HUES48 (cell line): Measurements from ENCODE around the gene FRYL.
"Not testable (repeated sequence)": the region's sequence is repeated elsewhere in the genome, so short reads cannot be mapped to it uniquely, and the experiment has no call there.

Experiments used
- H3K27ac ChIP-seq: one replicate; pipeline ENCODE4 v1.7.0; 2013; ENCODE audit warnings: low read depth, low read length, inconsistent platforms
- H3K27me3 ChIP-seq: 2 replicates; pipeline ENCODE4 v1.6.1; 2013; ENCODE audit warnings: mild to moderate bottlenecking, low read length; ENCODE audit not compliant: control insufficient read depth, insufficient read depth
- H3K36me3 ChIP-seq: 2 replicates; pipeline ENCODE4 v1.6.1; 2013; ENCODE audit warnings: low read length; ENCODE audit not compliant: control insufficient read depth, insufficient read depth
- H3K4me1 ChIP-seq: 2 replicates; pipeline ENCODE4 v1.6.1; 2013; ENCODE audit warnings: mild to moderate bottlenecking, low read length; ENCODE audit not compliant: control insufficient read depth, insufficient read depth
- H3K4me3 ChIP-seq: 2 replicates; pipeline ENCODE4 v1.5.1; 2013; ENCODE audit warnings: mild to moderate bottlenecking, low read depth, low read length
- H3K9ac ChIP-seq: 2 replicates; pipeline ENCODE4 v1.6.1; 2013; ENCODE audit warnings: mild to moderate bottlenecking, low read depth, low read length, moderate library complexity
- H3K9me3 ChIP-seq: 2 replicates; pipeline ENCODE4 v1.6.1; 2013; ENCODE audit warnings: low read length; ENCODE audit not compliant: control insufficient read depth, insufficient read depth

Gene FRYL

DNA sequence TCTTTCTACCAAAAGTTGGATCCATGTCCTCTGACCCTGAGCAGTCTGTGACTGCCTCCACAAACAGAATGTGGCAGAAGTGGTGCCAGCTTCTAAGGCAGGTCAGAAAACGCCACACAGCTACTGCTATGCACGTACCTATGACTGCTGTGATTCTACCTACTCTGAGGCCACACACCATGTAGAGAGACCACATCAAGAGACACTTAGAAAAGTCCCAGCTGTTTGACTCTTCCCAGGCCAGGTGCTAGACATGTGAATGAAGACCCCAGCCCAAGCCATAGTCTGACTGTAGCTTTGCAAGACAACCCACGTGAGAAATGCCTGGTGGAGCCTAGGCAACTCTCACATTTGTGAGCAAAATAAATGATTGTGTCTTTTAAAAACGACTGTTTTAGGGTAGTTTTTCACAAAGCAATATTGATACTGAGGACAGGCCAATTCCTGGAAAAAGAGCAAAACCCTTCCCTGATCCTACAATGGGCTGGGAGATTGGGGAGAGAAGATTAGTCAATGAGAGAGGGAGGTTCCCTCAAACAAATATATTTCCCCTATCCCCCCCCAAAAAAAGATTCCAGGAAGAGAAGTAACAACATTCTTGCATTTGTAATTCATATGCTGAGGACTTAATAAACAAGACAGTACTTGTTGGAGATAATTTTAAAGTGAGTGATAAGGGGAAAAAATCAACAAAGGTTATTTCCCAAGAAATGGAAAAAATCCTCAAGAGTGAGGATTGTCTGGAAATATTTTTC lies 33.3 kb downstream of the FRYL start:
- Histone ChIP-seq H3K36me3 (no peaks in the 10 kb centered on the region), H3K9ac (no peak overlapping the region), H3K27me3 (no peaks in the 10 kb centered on the region), H3K9me3 (no peaks in the 10 kb centered on the region), H3K4me1 (peaks cover 25% of the 10 kb centered on the region), H3K27ac (peak overlapping the region; percentile 32), H3K4me3 (no peak overlapping the region)

DNA sequence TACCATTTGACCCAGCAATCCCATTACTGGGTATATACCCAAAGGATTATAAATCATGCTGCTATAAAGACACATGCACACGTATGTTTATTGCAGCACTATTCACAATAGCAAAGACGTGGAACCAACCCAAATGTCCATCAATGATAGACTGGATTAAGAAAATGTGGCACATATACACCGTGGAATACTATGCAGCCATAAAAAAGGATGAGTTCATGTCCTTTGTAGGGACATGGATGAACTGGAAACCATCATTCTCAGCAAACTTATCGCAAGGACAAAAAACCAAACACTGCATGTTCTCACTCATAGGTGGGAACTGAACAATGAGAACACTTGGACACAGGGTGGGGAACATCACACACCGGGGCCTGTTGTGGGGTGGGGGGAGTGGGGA lies 34.9 kb downstream of the FRYL start:
- H3K4me1 ChIP-seq: peaks cover 25% of the 10 kb centered on the region
- H3K4me3 ChIP-seq, H3K9ac ChIP-seq, H3K9me3 ChIP-seq, H3K27me3 ChIP-seq, H3K27ac ChIP-seq, H3K36me3 ChIP-seq: not testable (repeated sequence)

DNA sequence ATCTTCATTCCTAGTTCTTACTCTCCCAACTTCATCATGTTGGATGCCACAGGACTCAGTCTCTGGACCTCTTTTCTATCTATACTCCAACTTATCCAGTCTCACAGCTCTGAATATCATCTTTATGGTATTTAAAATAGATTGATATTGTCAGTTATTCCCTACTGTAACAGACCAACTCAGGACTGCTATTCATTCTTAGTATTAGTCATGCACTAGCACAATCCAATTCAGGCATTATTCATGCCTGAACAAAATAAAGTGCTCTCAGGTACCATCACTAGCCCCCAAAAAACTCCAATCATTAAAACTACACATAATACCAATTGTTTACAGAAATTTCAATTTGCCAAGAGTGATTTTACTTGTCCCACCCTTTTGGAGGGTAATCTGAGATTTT lies 37.7 kb downstream of the FRYL start:
- Histone ChIP-seq H3K9me3 (no peaks in the 10 kb centered on the region), H3K27ac (no peak overlapping the region), H3K27me3 (no peaks in the 10 kb centered on the region), H3K4me1 (peaks cover 11% of the 10 kb centered on the region), H3K36me3 (no peaks in the 10 kb centered on the region), H3K4me3 (no peak overlapping the region), H3K9ac (no peak overlapping the region)

- H3K27ac ChIP-seq: no peak overlapping the region
- H3K9ac ChIP-seq: no peak overlapping the region
- no peak overlapping the region for H3K4me3 ChIP-seq
- H3K36me3 ChIP-seq: no peaks in the 10 kb centered on the region
- no peaks in the 10 kb centered on the region for H3K27me3 ChIP-seq
- no peaks in the 10 kb centered on the region for H3K4me1 ChIP-seq
- H3K9me3 ChIP-seq: no peaks in the 10 kb centered on the region
Observed at GRCh38 chr4:48739560-48740019, 40.5 kb downstream of the FRYL start.

DNA sequence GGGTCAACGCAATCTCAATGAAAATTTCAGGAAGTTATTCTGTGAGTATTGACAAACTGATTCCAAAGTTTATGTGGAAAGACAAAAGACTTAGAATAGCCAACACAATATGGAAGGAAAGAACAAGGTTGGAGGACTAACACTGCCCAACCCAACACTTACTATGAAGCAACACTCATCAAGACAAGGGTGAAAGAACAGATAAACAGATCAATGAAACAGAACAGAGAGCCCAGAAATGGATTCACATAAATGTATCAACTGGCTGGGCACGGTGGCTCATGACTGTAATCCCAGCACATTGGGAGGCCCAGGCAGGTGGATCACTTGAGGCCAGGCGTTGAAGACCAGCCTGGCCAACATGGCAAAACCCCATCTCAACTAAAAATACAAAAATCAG lies 41.2 kb downstream of the FRYL start:
- H3K27me3 ChIP-seq: no peaks in the 10 kb centered on the region
- no peak overlapping the region for H3K27ac ChIP-seq
- no peak overlapping the region for H3K4me3 ChIP-seq
- H3K4me1 ChIP-seq: no peaks in the 10 kb centered on the region
- H3K9ac ChIP-seq: no peak overlapping the region
- H3K36me3 ChIP-seq: no peaks in the 10 kb centered on the region
- H3K9me3 ChIP-seq: no peaks in the 10 kb centered on the region

- not testable (repeated sequence) for H3K4me3 ChIP-seq, H3K9me3 ChIP-seq, H3K36me3 ChIP-seq, H3K27me3 ChIP-seq, H3K27ac ChIP-seq, H3K9ac ChIP-seq
- peaks cover 22% of the 10 kb centered on the region for H3K4me1 ChIP-seq
Observed at GRCh38 chr4:48728906-48729496, 51.1 kb downstream of the FRYL start.

DNA sequence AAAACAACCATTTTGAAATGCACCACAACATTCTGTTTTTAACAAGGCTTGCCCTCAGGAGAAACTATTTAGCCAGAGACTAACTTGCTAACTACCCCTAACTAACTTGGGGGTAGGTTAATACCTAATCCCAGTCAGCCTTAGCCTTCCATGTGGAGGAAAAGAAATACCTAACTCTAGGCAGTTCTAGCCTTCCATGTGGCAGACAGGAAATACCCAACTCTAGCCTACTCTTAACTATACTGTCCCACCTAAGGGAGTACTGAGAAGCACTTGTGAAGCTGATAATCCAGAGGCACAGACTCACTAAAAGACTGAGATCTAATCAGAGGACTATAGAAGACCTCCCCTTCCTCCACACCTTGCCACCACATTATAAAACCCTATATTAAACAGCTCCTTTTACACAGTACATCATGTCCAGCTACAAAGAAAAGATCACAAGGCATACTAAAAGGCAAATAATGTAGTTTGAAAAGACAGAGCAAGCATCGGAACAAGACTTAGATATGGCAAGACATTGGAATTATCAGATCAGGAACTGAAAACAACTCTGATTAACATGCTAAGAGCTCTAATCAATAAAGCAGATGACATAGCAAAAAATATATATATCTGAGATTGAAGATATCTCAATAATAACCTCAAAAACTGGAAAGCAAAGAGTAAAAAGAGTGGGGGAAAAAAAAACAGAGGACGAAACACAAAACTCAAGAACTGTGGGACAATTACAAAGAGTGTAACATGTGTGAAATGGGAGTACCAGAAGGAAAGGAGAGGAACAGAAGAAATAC lies 52.2 kb downstream of the FRYL start:
- no peaks in the 10 kb centered on the region for H3K9me3 ChIP-seq
- peak overlapping the region; percentile 46 for H3K27ac ChIP-seq
- H3K27me3 ChIP-seq: no peaks in the 10 kb centered on the region
- peaks cover 22% of the 10 kb centered on the region for H3K4me1 ChIP-seq
- H3K9ac ChIP-seq: no peak overlapping the region
- H3K4me3 ChIP-seq: no peak overlapping the region
- H3K36me3 ChIP-seq: no peaks in the 10 kb centered on the region

DNA sequence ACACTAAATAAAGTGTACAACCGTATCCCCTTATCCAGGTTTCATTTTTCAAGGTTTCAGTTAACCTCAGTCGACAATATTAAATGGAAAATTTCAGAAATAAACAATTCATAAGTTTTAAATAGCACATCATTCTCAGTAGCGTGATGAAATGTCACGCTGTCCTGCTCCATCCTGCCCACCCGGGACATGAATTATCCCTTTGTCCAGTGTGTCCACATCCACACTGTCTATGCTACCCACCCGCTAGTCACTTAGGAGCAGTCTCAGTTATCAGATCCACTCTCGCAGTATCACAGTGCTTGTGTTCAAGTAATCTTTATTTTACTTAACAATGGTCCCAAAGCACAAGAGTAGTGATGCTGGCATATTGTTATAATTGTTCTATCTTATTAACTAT lies 54.7 kb downstream of the FRYL start:
- Histone ChIP-seq H3K4me3 (no peak overlapping the region), H3K9ac (no peak overlapping the region), H3K4me1 (peaks cover 22% of the 10 kb centered on the region), H3K27ac (no peak overlapping the region), H3K9me3 (no peaks in the 10 kb centered on the region), H3K27me3 (no peaks in the 10 kb centered on the region), H3K36me3 (no peaks in the 10 kb centered on the region)

GRCh38 chr4:48722509-48723446 lies 57.3 kb downstream of the FRYL start:
- H3K9ac ChIP-seq: no peak overlapping the region
- peaks cover 16% of the 10 kb centered on the region for H3K4me1 ChIP-seq

DNA sequence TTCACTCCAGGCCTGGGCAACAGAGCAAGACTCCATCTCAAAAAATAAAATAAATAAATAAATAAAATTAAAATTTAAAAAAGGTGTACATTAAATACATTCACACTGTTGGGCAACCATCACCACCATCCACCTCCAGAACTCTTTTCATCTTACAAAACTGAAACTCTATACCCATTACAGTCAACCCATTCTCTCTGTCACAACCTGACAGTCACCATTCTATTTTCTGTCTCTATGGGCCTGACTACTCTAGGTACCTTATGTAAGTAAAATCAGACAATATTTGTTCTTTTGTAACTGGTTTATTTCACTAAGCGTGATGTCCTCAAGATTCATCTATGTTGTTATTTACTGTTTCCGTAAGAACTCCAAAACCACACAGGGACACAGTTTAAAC lies 59.6 kb downstream of the FRYL start:
- H3K27me3 ChIP-seq: no peaks in the 10 kb centered on the region
- H3K9ac ChIP-seq: no peak overlapping the region
- H3K9me3 ChIP-seq: no peaks in the 10 kb centered on the region; the same call in 1 of the 2 replicates
- H3K36me3 ChIP-seq: no peaks in the 10 kb centered on the region
- no peaks in the 10 kb centered on the region for H3K4me1 ChIP-seq
- H3K27ac ChIP-seq: no peak overlapping the region
- no peak overlapping the region for H3K4me3 ChIP-seq

More at GRCh38 chr4:48722509-48723446, 57.3 kb downstream of the FRYL start:
- Histone ChIP-seq H3K27ac (no peak overlapping the region), H3K4me3 (no peak overlapping the region), H3K27me3 (no peaks in the 10 kb centered on the region), H3K9me3 (no peaks in the 10 kb centered on the region), H3K36me3 (no peaks in the 10 kb centered on the region)
